Neural cell (in vitro differentiated cells): ENCODE results near the gene ART1. TPM values are rescaled to one million over a fixed set of nuclear protein-coding genes. Genes with fewer than 3 reads are reported as not detected.

Experiments
- H2AFZ ChIP-seq: fragments of 200-600, 300-800 bp; sonication (generic), shearing (Covaris generic); 2 replicates; pipeline ENCODE4 v1.6.0; 2014; ENCODE audit warnings: low read depth, mild to moderate bottlenecking, antibody characterized with exemption, low read length, moderate library complexity
- H3F3A ChIP-seq: fragments of 200-600 bp; shearing (Covaris generic); 2 replicates; pipeline ENCODE4 v1.6.1; 2016; ENCODE audit warnings: mild to moderate bottlenecking, moderate library complexity, mixed read lengths, antibody characterized with exemption, low read length; ENCODE audit not compliant: insufficient read depth, poor library complexity, severe bottlenecking
- H3K27ac ChIP-seq: fragments of 200-600, 300-800 bp; sonication (generic), shearing (Covaris generic); 2 replicates; pipeline ENCODE4 v1.5.1; 2014; ENCODE audit warnings: mild to moderate bottlenecking, low read length, moderate library complexity
- H3K27me3 ChIP-seq: fragments of 300-800, 200-600 bp; sonication (generic), shearing (Covaris generic); 2 replicates; pipeline ENCODE4 v1.6.0; 2014; ENCODE audit warnings: mild to moderate bottlenecking, low read depth, low read length, moderate library complexity; ENCODE audit not compliant: insufficient read depth
- H3K36me3 ChIP-seq: fragments of 300-800, 200-600 bp; sonication (generic), shearing (Covaris generic); 2 replicates; pipeline ENCODE4 v1.5.1; 2014; ENCODE audit warnings: mild to moderate bottlenecking, antibody characterized with exemption, low read length, moderate library complexity; ENCODE audit not compliant: insufficient read depth
- H3K4me2 ChIP-seq: fragments of 300-800, 200-600 bp; sonication (generic), shearing (Covaris generic); 2 replicates; pipeline ENCODE4 v1.6.0; 2014; ENCODE audit warnings: mild to moderate bottlenecking, low read length
- H3K4me3 ChIP-seq: fragments of 300-800, 200-600 bp; sonication (generic), shearing (Covaris generic); 2 replicates; pipeline ENCODE4 v1.5.1; 2014; ENCODE audit warnings: mild to moderate bottlenecking, low read length, moderate library complexity
- H3K79me2 ChIP-seq: fragments of 200-600 bp; shearing (Covaris generic); replicated peaks from 2 replicates; pipeline ENCODE4 v1.6.0; 2014; ENCODE audit warnings: mild to moderate bottlenecking, low read length, moderate library complexity; ENCODE audit not compliant: insufficient read depth
- H3K9ac ChIP-seq: fragments of 300-800, 200-600 bp; sonication (generic), shearing (Covaris generic); 2 replicates; pipeline ENCODE4 v1.6.1; 2016; ENCODE audit warnings: mild to moderate bottlenecking, low read length, mixed read lengths
- H3K9me2 ChIP-seq: fragments of 200-600 bp; shearing (Covaris generic); 2 replicates; pipeline ENCODE4 v1.6.1; 2016; ENCODE audit warnings: mild to moderate bottlenecking, low read length, mixed read lengths; ENCODE audit not compliant: insufficient read depth
- H3K9me3 ChIP-seq: fragments of 200-600, 300-800 bp; sonication (generic), shearing (Covaris generic); 2 replicates; pipeline ENCODE4 v1.6.1; 2016; ENCODE audit warnings: mild to moderate bottlenecking, mixed run types, low read length, moderate library complexity, mixed read lengths
- H4K20me1 ChIP-seq: fragments of 200-600 bp; shearing (Covaris generic); 2 replicates; pipeline ENCODE4 v1.6.1; 2016; ENCODE audit warnings: mild to moderate bottlenecking, mixed run types; ENCODE audit not compliant: insufficient read depth
- CTCF ChIP-seq: fragments of 450-650 bp; IDR thresholded peaks from 2 replicates; pipeline ENCODE4 v1.5.1; 2014; ENCODE audit warnings: antibody characterized with exemption, mild to moderate bottlenecking, moderate library complexity; ENCODE audit not compliant: poor library complexity, severe bottlenecking
- EP300 ChIP-seq: fragments of 450-650 bp; conservative IDR thresholded peaks from 2 replicates; pipeline ENCODE4 v1.6.1; 2014; ENCODE audit warnings: antibody characterized with exemption, mild to moderate bottlenecking, moderate library complexity; ENCODE audit not compliant: poor library complexity, severe bottlenecking
- EZH2 ChIP-seq: fragments of 200-600, 300-800 bp; shearing (Covaris generic), sonication (generic); IDR thresholded peaks from 2 replicates; pipeline ENCODE4 v1.6.1; 2014; ENCODE audit warnings: antibody characterized with exemption, low read length, borderline replicate concordance, mild to moderate bottlenecking; ENCODE audit not compliant: insufficient read depth, poor library complexity, severe bottlenecking
- MXI1 ChIP-seq: fragments of 450-650 bp; conservative IDR thresholded peaks from 2 replicates; pipeline ENCODE4 v1.6.1; 2014; ENCODE audit warnings: antibody characterized with exemption, mild to moderate bottlenecking; ENCODE audit not compliant: poor library complexity, severe bottlenecking
- POLR2AphosphoS5 ChIP-seq: IDR thresholded peaks from 2 replicates; pipeline ENCODE4 v1.6.1; 2012
- RAD21 ChIP-seq: fragments of 450-650 bp; conservative IDR thresholded peaks from 2 replicates; pipeline ENCODE4 v1.6.1; 2014; ENCODE audit warnings: antibody characterized with exemption, mild to moderate bottlenecking, moderate library complexity
- SMC3 ChIP-seq: fragments of 450-650 bp; conservative IDR thresholded peaks from 2 replicates; pipeline ENCODE4 v1.6.1; 2014; ENCODE audit warnings: antibody characterized with exemption, mild to moderate bottlenecking, moderate library complexity; ENCODE audit not compliant: poor library complexity
- TAF1 ChIP-seq: IDR thresholded peaks from 2 replicates; pipeline ENCODE4 v1.6.1; 2012; ENCODE audit warnings: low read depth
- polyA plus RNA-seq: library from polyadenylated mRNA; depleted of rRNA; stranded (reverse); fragments of >200 nt; gene quantifications from 2 replicates; pipeline ENCODE4 v1.2.3, GENCODE V29; 2014
- TF ChIP-seq, protein P1 (sequence below): IDR thresholded peaks from 2 replicates; pipeline ENCODE4 v1.6.1; 2012; ENCODE audit warnings: borderline replicate concordance

ART1 gene
- polyA plus RNA-seq, 1 donor from 2014 or later, result not detected

DNA sequence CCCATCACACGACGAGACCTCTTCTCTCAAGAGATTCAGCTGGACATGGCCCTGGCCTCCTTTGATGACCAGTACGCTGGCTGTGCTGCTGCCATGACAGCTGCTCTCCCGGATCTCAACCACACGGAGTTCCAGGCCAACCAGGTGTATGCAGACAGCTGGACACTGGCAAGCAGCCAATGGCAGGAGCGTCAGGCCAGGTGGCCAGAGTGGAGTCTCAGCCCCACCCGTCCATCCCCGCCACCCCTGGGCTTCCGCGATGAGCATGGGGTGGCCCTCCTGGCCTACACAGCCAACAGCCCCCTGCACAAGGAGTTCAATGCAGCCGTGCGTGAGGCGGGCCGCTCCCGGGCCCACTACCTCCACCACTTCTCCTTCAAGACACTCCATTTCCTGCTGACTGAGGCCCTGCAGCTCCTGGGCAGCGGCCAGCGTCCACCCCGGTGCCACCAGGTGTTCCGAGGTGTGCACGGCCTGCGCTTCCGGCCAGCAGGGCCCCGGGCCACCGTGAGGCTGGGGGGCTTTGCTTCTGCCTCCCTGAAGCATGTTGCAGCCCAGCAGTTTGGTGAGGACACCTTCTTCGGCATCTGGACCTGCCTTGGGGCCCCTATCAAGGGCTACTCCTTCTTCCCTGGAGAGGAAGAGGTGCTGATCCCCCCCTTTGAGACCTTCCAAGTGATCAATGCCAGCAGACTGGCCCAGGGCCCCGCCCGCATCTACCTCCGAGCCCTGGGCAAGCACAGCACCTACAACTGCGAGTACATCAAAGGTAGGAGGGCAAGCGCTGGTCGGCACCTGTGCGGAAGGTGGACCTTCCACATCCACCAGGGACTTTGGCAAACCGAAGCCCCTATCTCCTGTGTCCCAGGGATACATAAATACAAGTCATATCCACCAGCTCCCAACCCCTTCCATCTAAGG, 14.9 kb downstream of the ART1 start:
- Histone ChIP-seq H4K20me1 (no peaks in the 10 kb centered on the region), H3K4me3 (no peak overlapping the region), H3K27me3 (no peaks in the 10 kb centered on the region), H3K4me2 (no peak overlapping the region), H3K9me3 (no peaks in the 10 kb centered on the region), H3F3A (no peaks in the 10 kb centered on the region), H2AFZ (no peak overlapping the region), H3K79me2 (no peaks in the 10 kb centered on the region), H3K36me3 (no peaks in the 10 kb centered on the region), H3K9me2 (no peaks in the 10 kb centered on the region), H3K27ac (no peak overlapping the region), H3K9ac (no peak overlapping the region)
- TF ChIP-seq SMC3, result no peak
- TF ChIP-seq EP300, result no peak

GRCh38 chr11:3660960-3661359, 16.0 kb downstream of the ART1 start:
- Histone ChIP-seq H3F3A (no peaks in the 10 kb centered on the region), H3K4me2 (no peak overlapping the region)

More at GRCh38 chr11:3660960-3661359, 16.0 kb downstream of the ART1 start:
- peaks cover 4% of the 10 kb centered on the region for H3K36me3 ChIP-seq
- H3K79me2 ChIP-seq, result no peaks in the 10 kb centered on the region
- no peak overlapping the region for H3K4me3 ChIP-seq
- H3K9me2 ChIP-seq, result no peaks in the 10 kb centered on the region
- TF ChIP-seq MXI1 (no peak), POLR2AphosphoS5 (no peak), SMC3 (no peak), EZH2 (no peak), CTCF (no peak), EP300 (no peak), RAD21 (no peak), TAF1 (no peak)
- TF ChIP-seq, protein P1, sequence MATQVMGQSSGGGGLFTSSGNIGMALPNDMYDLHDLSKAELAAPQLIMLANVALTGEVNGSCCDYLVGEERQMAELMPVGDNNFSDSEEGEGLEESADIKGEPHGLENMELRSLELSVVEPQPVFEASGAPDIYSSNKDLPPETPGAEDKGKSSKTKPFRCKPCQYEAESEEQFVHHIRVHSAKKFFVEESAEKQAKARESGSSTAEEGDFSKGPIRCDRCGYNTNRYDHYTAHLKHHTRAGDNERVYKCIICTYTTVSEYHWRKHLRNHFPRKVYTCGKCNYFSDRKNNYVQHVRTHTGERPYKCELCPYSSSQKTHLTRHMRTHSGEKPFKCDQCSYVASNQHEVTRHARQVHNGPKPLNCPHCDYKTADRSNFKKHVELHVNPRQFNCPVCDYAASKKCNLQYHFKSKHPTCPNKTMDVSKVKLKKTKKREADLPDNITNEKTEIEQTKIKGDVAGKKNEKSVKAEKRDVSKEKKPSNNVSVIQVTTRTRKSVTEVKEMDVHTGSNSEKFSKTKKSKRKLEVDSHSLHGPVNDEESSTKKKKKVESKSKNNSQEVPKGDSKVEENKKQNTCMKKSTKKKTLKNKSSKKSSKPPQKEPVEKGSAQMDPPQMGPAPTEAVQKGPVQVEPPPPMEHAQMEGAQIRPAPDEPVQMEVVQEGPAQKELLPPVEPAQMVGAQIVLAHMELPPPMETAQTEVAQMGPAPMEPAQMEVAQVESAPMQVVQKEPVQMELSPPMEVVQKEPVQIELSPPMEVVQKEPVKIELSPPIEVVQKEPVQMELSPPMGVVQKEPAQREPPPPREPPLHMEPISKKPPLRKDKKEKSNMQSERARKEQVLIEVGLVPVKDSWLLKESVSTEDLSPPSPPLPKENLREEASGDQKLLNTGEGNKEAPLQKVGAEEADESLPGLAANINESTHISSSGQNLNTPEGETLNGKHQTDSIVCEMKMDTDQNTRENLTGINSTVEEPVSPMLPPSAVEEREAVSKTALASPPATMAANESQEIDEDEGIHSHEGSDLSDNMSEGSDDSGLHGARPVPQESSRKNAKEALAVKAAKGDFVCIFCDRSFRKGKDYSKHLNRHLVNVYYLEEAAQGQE, result no peak
- no peak overlapping the region for H3K27ac ChIP-seq
- H3K9ac ChIP-seq, result no peak overlapping the region
- no peak overlapping the region for H2AFZ ChIP-seq
- no peaks in the 10 kb centered on the region for H4K20me1 ChIP-seq
- H3K9me3 ChIP-seq, result no peaks in the 10 kb centered on the region
- no peaks in the 10 kb centered on the region for H3K27me3 ChIP-seq
